ENCODE measurements around the gene CTNND2.
"Not testable (repeated sequence)": the region's sequence is repeated elsewhere in the genome, so short reads cannot be mapped to it uniquely, and the experiment has no call there.

CTNND2 gene

DNA sequence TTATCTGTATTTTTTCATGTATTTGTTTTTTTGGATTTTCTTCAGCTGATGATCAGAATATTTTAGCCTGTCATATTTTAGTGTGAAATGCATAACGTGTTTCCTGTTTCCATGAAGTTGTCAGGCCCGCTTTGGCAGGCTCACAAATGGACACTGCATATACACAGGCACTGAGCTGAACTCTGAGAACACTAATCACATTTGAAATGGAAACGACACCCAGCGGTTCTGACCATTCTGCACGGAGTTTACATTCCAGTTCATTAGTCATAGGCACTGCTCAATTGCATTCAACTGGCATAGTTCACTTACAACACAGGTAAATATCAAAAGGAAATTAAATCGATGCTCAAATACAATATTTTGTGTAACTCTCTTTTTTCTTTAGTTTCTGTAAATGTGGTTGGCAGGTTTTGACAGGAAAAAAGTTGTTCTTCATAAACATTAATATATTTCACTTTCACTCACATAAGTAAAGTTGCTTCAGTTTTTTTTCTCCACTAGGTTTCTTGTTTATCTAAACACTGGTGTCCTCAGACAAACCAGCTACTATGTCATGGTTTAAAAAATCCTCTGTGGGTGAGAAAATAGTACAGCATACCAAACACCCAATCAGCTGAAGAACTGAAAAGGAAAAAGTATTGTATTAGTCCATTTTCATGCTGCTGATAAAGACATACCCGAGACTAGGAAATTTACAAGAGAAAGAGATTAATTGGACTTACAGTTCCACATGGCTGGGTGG is 584.2 kb downstream of the CTNND2 start:
- DNase-seq (ENCODE audit: low read depth in 3 of 3): no peak

DNA sequence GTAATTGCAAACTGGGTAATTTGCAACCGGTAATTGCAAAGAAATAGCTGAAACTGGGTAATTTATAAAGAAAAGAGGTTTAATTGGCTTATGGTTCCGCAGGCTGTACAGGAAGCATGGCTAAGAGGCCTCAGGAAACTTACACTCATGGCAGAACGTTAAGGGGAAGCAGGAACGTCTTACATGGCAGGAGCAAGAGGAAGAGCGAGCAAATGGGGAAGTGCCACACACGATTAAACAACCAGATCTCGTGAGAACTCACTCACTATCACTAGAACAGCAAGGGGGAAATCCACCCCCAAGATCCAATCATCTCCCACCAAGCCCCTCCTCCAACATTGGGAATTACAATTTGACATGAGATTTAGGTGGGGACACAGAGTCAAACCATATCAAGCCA is 590.6 kb downstream of the CTNND2 start:
- DNase-seq (ENCODE audit: low read depth in 3 of 3): not testable (repeated sequence)

DNA sequence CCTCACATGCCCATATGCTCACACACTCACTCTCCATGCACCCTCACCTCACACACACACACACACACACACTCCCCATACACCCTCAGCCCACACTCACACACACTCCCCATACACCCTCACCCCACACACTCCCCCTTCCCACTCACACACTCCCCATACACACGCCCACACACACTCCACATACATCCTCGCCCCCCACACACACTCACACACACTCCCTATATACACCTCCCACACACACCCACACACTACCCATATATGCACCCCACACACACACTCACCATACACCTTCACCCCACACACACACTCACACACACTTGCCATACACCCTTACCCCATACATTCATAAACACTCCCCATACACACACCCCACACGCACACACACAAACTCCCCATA is 592.5 kb downstream of the CTNND2 start:
- DNase-seq (ENCODE audit: low read depth in 3 of 3): no peak

DNA sequence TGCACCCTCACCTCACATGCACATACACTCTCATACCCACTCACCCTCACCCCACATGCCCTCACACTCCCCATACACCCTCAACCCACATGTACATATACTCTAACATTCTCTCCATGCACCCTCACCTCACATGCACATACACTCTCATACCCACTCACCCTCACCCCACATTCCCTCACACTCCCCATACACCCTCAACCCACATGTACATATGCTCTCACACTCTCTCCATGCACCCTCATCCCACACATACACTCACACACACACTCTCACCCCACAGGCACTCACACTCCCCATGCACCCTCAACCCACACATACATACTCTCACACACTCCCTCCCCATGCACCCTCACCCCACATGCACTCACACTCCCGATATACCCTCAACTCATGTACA is 593.0 kb downstream of the CTNND2 start:
- no peak for DNase-seq (ENCODE audit: low read depth in 3 of 3)

DNA sequence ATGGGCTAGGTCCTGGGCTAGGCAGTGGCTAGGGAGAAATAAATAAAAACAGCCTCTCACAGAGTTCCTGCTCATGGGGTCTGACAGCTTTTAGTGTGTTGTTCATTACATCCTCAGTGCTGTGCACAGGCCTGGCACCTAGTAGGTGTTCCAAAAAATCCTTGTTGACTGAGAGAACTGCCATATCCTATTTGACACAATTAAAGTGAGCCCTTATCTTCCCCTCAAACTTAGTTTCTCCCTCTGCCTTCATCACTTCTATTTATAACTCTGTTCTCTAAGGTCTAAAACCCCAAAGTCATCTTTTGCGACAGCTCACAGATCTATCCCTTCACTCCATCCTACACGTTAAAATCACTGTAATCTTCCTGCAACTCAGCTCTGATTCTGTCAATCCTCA is 594.1 kb downstream of the CTNND2 start:
- no peak for DNase-seq (ENCODE audit: low read depth in 3 of 3)

DNA sequence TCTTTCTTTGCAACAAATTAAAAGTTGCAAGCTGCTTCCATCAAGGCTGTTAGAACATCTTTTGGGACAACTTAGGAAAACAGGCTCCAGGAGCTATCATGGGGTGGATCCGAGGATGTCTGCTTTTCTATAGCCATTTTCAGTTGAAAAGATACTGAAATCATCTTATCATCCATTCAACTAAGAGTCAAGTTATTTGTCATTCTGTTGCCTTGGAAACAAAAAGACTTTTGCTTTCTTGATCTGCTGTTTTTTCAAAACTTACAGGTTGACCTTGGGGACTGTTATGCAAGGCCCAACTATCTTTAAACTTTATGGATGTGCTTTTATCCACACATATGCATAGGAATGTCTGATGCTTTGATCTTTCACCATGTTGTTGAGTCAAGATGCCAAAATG is 597.9 kb downstream of the CTNND2 start:
- DNase-seq (ENCODE audit: low read depth in 3 of 3): no peak

DNA sequence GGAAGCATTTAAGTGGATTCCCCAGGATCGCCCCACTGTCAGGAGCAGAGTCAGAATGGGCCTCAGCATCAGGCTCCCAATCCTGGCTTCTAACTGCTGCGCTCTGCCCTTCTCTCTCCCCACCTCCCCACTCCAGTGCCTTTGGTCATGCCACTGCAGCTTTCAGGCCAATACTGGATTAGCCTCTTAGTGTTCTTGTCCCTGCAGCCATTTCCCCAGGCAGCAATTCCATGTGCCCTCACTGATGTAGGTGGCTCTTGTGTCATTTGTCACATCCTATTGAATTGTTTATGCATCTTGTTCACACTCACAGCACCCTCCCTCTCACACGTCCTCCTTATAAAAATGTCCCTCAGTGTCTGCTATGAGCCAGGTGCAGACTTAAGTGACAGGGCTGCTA is 599.0 kb downstream of the CTNND2 start:
- DNase-seq (ENCODE audit: low read depth in 3 of 3): no peak

DNA sequence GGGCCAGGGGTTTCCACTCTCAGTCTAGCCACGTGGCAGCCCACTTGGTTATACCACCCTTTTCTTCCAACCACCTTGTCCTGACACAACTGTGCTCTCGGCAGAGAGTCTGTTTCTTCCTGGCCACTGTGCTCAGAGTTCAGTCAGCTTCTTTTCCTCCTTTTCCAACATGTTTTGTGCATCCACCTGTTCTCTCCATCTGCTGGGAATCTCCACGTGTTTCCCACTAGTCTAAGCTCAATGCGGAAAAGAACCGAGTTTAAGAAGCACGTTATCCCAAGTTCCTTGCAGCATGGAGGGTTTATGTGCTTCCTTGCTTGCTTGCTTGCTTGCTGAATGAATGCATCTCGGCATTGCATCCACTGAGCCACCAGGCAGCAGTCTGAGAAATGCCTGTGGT is 599.6 kb downstream of the CTNND2 start:
- DNase-seq (ENCODE audit: low read depth in 3 of 3): no peak

DNA sequence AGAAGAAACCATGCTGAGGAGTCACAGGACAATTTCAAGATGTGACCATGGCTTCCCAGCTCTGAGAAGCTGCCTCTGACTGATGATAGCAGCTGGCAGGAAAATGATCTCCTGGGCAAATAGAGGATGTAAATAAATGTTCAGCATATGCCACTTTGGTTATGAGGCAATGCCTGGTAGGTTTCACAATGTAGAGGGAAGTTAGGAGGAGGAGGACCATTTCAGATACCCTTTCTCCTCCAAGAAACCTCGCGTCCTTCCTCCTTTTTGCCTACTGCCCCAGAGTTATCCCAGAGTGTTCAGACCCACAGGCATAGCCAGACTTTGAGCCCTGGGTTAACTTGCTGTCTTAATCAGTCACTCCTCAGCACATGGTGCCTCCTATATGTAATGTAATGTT is 601.6 kb downstream of the CTNND2 start:
- DNase-seq (ENCODE audit: low read depth in 3 of 3): no peak

DNA sequence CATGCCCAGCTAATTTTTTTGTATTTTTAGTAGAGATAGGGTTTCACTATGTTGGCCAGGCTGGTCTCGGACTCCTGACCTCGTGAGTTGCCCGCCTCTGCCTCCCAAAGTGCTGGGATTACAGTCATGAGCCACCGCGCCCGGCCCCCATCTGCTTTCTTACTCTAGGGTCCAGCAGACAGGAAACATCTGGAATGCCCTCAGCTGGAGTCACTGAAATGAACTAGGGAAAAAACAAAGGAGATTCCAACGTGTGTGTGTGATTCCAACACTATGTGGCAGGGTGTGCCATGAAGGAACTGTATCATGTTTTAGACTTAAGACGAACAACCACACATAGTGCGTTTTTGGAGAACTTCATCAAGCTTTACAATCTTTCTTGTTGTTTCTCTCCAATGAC is 603.1 kb downstream of the CTNND2 start:
- no peak for DNase-seq (ENCODE audit: low read depth in 3 of 3)

DNA sequence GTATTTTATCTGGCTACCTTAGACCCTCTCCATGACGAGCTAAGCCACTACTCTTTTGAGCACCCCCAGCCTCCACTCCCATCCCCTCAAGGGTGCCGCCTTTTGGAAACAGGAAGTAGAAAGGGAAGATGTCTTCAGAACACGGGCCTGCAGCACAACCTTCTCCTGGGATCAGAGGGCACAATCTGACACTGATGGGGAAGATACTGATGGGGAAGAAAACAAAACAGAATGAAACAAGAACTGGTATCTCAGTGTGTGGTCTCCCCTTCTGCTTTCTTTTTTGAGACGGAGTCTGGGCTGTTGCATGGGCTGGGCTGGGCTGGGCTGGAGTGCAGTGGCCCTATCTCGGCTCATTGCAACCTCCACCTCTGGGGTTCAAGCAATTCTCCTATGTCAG is 603.5 kb downstream of the CTNND2 start:
- no peak for DNase-seq (ENCODE audit: low read depth in 3 of 3)

DNA sequence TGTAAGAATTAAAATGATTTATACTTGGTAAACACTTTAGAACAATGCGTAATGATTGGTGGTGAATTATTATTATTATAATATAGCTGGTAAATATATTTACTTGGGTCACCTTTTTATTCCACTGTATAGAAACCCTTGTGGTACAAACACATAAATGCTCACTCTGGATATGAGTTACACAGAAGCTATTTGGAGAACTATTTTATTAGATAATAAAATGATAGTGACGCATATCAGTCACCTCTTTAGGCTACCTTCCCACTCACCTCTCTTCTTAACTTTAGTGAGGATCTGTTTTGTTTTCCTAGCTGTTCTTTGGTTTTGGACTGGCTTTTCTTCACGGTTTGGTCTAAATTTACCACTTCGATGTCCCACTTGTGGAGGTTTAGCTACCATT is 605.4 kb downstream of the CTNND2 start:
- no peak for DNase-seq (ENCODE audit: low read depth in 3 of 3)

DNA sequence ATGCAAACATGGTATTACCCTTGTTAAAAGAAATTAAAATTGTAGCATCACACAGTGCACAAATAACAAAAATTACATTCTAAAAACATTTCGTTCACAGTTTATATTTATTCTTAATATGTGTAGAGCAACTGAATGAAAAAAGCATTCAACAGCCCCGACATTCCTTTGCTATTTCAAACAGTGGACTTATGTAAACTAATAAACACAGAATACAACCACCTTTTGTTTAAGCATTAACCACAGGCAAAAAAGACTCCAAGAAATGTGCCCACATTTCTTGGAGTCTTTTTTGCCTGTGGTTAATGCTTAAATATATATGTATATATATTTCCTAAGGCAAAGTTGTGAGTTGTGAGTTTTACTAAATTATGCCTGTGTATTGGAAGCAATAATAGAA is 610.7 kb downstream of the CTNND2 start:
- DNase-seq (ENCODE audit: low read depth in 3 of 3): no peak

DNA sequence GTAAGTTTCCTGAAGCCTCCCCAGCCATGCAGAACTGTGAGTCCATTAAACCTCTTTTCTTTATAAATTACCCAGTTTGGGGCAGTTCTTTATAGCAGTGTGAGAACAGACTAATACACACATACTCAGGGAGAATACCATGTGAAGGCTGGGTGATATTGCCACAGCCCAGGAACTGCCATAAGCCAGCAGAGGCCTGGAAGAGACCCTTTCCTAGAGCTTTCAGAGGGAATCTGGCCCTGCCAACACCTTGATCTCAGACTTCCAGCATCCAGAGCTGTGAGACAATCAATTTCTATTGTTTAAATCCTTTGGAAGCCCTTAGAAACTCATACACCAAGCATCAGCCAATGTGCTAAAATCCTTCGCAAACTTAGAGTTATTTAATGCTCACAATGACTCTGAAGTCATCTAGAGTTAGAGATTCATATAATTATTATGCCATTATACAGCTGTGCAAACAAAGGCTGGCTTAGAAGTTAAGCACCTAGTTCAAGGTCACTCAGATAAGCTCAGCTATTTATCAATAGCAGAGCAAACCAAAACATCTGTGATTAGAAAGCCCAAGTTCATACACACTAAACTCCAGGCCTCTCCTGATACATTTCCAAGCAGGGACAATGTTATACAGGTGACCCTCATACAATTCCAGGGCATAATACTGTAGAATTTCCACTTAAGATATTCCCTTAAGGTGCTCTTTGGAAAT is 611.4 kb downstream of the CTNND2 start:
- DNase-seq (ENCODE audit: low read depth in 3 of 3): no peak

DNA sequence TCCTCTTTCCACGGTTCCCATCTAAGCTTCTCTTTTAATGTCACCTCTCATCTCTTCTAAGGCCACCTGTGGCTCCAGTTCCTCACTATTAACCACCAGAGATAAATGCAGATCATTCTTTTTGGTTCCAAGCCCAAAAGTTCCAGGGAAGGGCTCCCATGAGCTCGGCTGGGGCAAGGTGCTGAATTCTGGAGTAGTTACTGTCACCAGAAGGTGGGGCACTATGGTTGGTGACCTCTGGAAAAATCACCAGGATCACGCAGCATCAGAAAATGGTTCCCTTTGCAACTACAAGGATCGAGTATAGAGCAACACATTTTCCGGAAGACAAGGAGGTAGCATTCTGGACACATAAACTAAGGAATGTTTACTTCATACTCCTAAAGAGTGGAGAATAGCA is 614.5 kb downstream of the CTNND2 start:
- DNase-seq (ENCODE audit: low read depth in 3 of 3): no peak

DNA sequence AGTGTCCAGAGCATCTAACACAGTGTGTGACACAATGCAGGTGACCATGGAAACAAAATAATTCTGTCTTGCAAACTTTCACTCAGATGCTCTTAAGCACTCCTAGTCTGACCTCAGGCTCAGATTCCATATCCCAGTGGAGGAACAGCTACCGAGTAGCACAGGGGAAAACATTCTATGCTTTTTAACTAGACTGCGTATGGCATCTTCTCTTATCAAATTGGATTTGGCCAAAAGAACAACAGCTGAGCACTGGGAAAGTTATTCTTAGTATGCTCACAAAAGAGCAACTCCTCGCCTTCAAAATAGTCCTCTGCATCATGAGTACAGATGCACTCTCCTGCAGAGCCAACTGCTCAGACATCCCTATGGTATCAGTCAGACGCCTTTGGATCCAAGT is 615.0 kb downstream of the CTNND2 start:
- DNase-seq (ENCODE audit: low read depth in 3 of 3): no peak

DNA sequence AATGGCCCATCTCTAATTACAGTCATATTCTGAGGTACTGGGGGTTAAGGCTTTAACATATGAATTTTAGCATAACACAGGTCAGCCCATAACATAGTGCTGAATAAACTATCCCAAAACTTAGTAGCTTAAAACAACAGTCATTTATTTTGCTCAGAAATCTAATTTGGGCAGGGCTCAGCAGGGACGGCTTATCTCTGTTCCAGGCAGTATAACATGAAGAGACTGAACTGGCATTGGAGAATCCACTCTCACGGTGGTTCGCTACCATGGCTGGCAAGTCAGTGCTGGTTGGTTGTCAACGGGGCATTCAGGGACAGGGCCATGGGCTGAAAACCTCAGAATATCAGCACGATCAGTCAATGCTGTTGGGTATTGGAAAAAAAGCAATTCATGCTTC is 622.4 kb downstream of the CTNND2 start:
- DNase-seq (ENCODE audit: low read depth in 3 of 3): no peak

DNA sequence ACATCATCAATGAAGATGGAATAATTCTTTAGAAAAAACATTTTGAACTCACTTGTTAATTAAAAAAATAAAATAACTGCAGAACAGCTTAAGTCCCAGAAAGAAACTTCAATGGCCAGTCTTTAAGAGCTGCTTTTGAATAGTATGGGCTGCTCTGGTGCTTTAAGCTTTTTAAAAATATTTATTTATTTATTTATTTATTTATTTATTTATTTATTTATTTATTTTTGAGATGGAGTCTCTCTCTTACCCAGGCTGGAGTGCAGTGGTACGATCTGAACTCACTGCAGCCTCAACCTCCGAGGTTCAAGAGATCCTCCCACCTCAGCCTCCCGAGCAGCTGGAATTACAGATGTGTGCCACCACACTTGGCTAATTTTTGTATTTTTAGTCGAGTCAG is 626.9 kb downstream of the CTNND2 start:
- no peak for DNase-seq (ENCODE audit: low read depth in 3 of 3)

DNA sequence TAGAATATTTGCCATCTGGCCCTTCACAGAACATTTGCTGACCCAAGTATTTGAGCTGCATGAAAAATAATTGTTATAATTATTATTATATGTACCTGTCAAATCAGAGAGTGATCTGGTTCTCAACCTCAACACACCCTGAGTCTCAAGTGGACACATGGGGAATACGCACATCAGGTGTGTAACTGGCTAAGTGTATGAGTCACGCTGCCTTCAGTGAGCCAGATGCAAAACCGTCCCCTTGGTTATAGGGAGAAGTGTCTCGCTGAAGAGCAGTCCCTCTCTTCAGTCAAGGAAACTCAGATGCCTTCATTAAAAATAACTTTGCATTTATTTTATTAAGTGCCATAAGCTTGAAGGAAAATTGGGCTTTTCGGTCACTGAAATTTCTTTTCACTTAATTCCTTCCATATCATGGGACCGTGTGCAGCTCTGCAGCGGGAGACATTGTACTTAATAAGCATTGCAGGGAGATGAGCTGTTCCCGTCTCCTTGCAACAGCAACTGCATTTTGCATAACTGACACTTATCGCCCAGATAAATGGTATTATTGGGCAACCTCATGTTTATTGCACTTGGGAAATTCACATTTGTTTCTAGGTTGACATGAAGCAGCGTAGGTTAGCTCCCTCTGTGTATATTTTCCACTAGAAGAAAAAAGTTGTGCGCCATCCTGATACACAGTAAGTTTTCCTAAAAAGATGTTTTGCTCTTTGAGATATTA is 630.9 kb downstream of the CTNND2 start:
- DNase-seq (ENCODE audit: low read depth in 3 of 3): no peak

DNA sequence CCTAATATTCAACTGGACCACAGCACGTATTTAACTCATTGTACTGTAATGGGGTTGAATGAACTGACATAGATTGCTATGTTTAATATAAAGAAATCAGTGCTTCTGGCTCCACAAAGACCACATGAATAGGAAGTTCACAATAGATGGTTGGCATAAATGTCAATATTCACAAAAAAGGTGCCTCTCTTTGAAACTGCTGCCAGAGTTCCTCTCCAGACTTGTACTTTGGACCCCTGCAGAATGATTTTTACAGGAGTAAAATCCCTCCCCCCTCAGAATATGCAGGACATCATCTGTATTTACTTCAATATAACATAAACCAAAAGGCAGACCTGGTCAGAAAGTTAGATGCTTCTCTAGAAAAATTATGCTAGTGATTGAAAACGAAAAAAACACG is 634.7 kb downstream of the CTNND2 start:
- no peak for DNase-seq (ENCODE audit: low read depth in 3 of 3)

DNA sequence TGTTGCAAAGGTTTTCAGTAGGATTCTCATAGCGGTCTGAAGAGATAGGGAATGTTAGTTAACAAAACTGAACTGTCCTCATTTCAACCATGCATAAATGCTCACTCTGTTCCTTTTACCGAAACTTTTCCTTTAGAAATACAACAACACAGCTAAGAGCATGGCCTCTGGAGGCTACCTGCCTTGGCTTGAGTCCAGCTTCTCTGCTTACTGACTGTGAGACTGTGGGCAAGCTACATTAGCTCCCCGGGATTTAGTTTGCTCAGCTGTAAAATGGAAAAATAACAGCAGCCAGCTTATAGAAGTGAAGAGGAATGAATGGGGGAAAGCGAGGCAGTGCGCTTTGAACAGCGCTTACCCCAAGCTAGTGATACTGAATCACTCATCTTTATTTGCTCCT is 635.4 kb downstream of the CTNND2 start:
- no peak for DNase-seq (ENCODE audit: low read depth in 3 of 3)

DNA sequence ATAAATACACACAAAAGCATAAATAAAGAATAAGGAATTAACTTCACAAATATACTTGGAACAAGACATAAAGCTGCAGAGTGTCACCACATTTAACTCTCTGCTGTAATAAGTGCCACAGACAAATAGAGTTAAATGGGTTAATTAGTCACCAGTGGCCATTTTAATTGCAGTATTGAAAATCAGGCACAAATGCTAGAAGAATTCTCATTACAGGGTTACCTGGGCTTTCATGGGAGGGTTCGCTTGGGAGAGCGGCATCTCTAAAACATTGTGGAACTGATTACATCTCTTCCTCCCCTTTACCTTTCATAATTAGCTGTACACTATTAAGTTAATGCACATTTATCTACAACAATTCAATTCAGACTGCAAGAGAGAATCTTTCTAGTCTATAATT is 637.9 kb downstream of the CTNND2 start:
- no peak for DNase-seq (ENCODE audit: low read depth in 3 of 3)

DNA sequence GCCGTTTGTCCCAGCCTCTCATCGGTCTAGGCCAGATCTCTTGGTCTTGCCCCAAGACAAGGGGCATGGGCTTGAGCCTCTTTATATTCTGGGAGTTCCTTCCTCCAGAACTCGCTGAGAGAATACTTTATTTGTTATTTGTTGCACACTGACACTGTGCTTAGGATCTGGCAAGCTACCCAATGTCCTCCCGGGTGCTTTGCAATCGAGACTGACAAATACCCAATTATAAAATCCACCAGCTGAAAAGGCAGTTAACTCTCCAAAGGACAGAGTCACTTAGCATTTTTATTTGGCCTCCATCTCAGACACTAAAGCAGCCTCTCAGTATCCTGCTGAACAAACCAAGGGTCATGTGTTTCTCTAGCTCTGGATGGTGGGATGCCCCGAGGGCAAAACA is 643.0 kb downstream of the CTNND2 start:
- DNase-seq (ENCODE audit: low read depth in 3 of 3): no peak

Measured in stimulated activated CD4-positive, alpha-beta T cell treated with anti-CD3 and anti-CD28 coated beads, TNF-alpha, amount 100 ng/mL, for 4 hours (primary cell).